PC-3 (cell line): Measurements from ENCODE around the gene ABL2. TPM values are rescaled to one million over a fixed set of nuclear protein-coding genes. Genes with fewer than 3 reads are reported as not detected.

ENCODE experiments used
- ATAC-seq: fragments of 200-7000 bp; cut with Tn5 transposase; 2 replicates; pipeline ENCODE4 v1.9.1; 2020; ENCODE audit warnings: mild to moderate bottlenecking, moderate library complexity
- BruUV-seq: library from RNA; stranded (reverse); fragments of 400-500 nt; replicated peaks from 2 replicates; lab custom pipeline; 2021; lab: Mats Ljungman, UMichigan
- CTCF ChIA-PET: fragments of 300-600 bp; sonication (Branson Sonifier 250); formaldehyde crosslinking; loops from one replicate; lab custom pipeline; 2022; ENCODE audit warnings: antibody characterized with exemption; lab: Charles Lee
- POLR2A ChIA-PET: fragments of 300-600 bp; sonication (Branson Sonifier 250); formaldehyde crosslinking; loops from one replicate; lab custom pipeline; 2022; ENCODE audit warnings: antibody characterized with exemption; ENCODE audit not compliant: unreplicated experiment; lab: Charles Lee
- DNase-seq: peaks from one replicate; pipeline ENCODE4 v3.0.0-alpha.2; 2015
- H2AFZ ChIP-seq: fragments of 300-600 bp; sonication (generic); 2 replicates; pipeline ENCODE4 v1.6.0; 2016; ENCODE audit warnings: antibody characterized with exemption, low read length
- H3F3A ChIP-seq: fragments of 300-600 bp; sonication (generic); one replicate; pipeline ENCODE4 v1.6.0; 2017; ENCODE audit warnings: antibody characterized with exemption, low read length, control low read depth, mild to moderate bottlenecking; ENCODE audit not compliant: unreplicated experiment
- H3K27ac ChIP-seq: fragments of 300-600 bp; sonication (generic); 2 replicates; pipeline ENCODE4 v1.5.1; 2016; ENCODE audit warnings: mild to moderate bottlenecking, low read length
- H3K27me3 ChIP-seq: fragments of 300-600 bp; sonication (generic); 2 replicates; pipeline ENCODE4 v1.6.1; 2016; ENCODE audit warnings: low read length, mixed read lengths
- H3K36me3 ChIP-seq: fragments of 300-600 bp; sonication (generic); 2 replicates; pipeline ENCODE4 v1.6.1; 2016; ENCODE audit warnings: low read depth, mixed run types, low read length, mixed read lengths
- H3K4me1 ChIP-seq: fragments of 300-600 bp; sonication (generic); 2 replicates; pipeline ENCODE4 v1.5.1; 2016; ENCODE audit warnings: low read length; ENCODE audit not compliant: insufficient read depth
- H3K4me2 ChIP-seq: fragments of 300-600 bp; sonication (generic); 2 replicates; pipeline ENCODE4 v1.6.0; 2016; ENCODE audit warnings: low read length
- H3K4me3 ChIP-seq: fragments of 300-600 bp; sonication (generic); 2 replicates; pipeline ENCODE4 v1.5.1; 2016; ENCODE audit warnings: mild to moderate bottlenecking, low read length, mixed read lengths
- H3K79me2 ChIP-seq: fragments of 300-600 bp; sonication (generic); 2 replicates; pipeline ENCODE4 v1.6.1; 2017; ENCODE audit warnings: low read length, mixed read lengths
- H3K9ac ChIP-seq: fragments of 300-600 bp; sonication (generic); 2 replicates; pipeline ENCODE4 v1.6.0; 2016; ENCODE audit warnings: mild to moderate bottlenecking, low read length
- H3K9me2 ChIP-seq: fragments of 300-600 bp; sonication (generic); replicated peaks from 2 replicates; pipeline ENCODE4 v1.6.1; 2016; ENCODE audit warnings: mixed run types, low read length, mixed read lengths
- H3K9me3 ChIP-seq: fragments of 300-600 bp; sonication (generic); 2 replicates; pipeline ENCODE4 v1.6.1; 2016; ENCODE audit warnings: low read length, mixed read lengths
- H4K20me1 ChIP-seq: fragments of 300-600 bp; sonication (generic); 2 replicates; pipeline ENCODE4 v1.6.1; 2016; ENCODE audit warnings: low read length, mixed read lengths
- EZH2 ChIP-seq: fragments of 300-600 bp; sonication (generic); IDR thresholded peaks from one replicate; pipeline ENCODE4 v1.6.1; 2017; ENCODE audit warnings: antibody characterized with exemption, mild to moderate bottlenecking, low read length; ENCODE audit not compliant: unreplicated experiment
- EZH2phosphoT487 ChIP-seq: fragments of 300-600 bp; sonication (generic); IDR thresholded peaks from 2 replicates; pipeline ENCODE4 v1.6.1; 2018; ENCODE audit warnings: mild to moderate bottlenecking, antibody characterized with exemption, low read length, borderline replicate concordance
- intact Hi-C: fragments of 100-400 bp; cut with micrococcal nuclease; formaldehyde crosslinking; loops from 2 replicates; pipeline ENCODE4 v1.9.0; 2023
- total RNA-seq: library from RNA; depleted of rRNA; stranded (reverse); fragments of >200 nt; gene quantifications from 2 replicates; pipeline ENCODE4 v1.2.3, GENCODE V29; 2014
- TF ChIP-seq, protein P1 (sequence below): fragments of 300-600 bp; sonication (generic); conservative IDR thresholded peaks from 2 replicates; pipeline ENCODE4 v1.5.1; 2017; ENCODE audit warnings: antibody characterized with exemption, low read depth, mild to moderate bottlenecking, low read length

ABL2 gene
- total RNA-seq, 1 experiment from 2014 or later = 15.9 TPM

DNA sequence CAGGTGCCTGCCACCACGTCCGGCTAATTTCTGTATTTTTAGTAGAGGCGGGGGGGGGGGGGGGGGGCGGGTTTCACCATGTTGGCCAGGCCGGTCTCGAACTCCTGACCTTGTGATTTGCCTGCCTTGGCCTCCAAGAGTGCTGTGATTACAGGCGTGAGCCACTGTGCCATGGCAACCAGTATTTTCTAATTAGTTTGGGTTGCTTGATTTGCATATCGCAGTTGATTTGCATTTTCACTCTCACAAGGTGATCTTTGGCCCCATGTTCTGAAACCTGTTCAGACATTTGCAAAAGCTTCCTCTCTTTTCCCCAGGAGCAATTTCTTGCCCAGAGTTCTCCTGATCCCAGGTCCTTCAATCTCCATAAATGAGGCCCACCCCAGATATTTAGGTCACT, 145.9 kb downstream of the ABL2 start:
- no peaks in the 10 kb centered on the region for H3F3A ChIP-seq
- H3K9me3 ChIP-seq = no peaks in the 10 kb centered on the region
- H3K4me3 ChIP-seq = peak overlapping the region; percentile 84; the same call in 1 of the 2 replicates
- ChIA-PET CTCF (no interaction called here), POLR2A (no interaction called here)
- intact Hi-C loops = loop anchor here (5.0 kb wide), 1 partner anchor 284 kb away; the partner anchor contains the start of gene AXDND1
- H2AFZ ChIP-seq = no peak overlapping the region
- H3K79me2 ChIP-seq = peaks cover 46% of the 10 kb centered on the region
- H3K9ac ChIP-seq = no peak overlapping the region
- H3K27ac ChIP-seq = no peak overlapping the region
- no peaks in the 10 kb centered on the region for H3K9me2 ChIP-seq
- no peak for TF ChIP-seq EZH2phosphoT487
- no peak for TF ChIP-seq EZH2
- TF ChIP-seq, protein P1, sequence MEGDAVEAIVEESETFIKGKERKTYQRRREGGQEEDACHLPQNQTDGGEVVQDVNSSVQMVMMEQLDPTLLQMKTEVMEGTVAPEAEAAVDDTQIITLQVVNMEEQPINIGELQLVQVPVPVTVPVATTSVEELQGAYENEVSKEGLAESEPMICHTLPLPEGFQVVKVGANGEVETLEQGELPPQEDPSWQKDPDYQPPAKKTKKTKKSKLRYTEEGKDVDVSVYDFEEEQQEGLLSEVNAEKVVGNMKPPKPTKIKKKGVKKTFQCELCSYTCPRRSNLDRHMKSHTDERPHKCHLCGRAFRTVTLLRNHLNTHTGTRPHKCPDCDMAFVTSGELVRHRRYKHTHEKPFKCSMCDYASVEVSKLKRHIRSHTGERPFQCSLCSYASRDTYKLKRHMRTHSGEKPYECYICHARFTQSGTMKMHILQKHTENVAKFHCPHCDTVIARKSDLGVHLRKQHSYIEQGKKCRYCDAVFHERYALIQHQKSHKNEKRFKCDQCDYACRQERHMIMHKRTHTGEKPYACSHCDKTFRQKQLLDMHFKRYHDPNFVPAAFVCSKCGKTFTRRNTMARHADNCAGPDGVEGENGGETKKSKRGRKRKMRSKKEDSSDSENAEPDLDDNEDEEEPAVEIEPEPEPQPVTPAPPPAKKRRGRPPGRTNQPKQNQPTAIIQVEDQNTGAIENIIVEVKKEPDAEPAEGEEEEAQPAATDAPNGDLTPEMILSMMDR = no peak
- no peak for ATAC-seq
- H3K4me2 ChIP-seq = peak overlapping the region; percentile 95
- H3K36me3 ChIP-seq = no peaks in the 10 kb centered on the region
- H3K27me3 ChIP-seq = no peaks in the 10 kb centered on the region
- no peaks in the 10 kb centered on the region for H4K20me1 ChIP-seq
- peaks cover 10% of the 10 kb centered on the region for H3K4me1 ChIP-seq
- no peak for DNase-seq
- no TSS peak for BruUV-seq

DNA sequence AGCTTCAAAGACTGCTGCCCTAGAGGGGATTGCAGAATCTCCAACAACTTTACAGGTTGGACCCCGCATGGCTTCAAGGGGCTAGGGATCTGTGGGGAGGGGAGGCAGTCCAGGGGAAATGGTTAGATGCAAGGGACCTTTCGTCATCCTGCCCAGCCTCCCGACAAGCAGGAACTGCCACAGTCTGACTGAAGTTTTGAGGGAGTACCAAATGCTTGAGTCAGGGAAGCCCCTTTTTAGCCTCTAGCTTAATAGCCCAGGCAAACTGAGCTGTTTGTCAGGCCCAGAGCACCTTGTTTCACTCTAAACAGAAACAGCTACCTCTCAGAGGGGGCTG, 146.5 kb downstream of the ABL2 start:
- H3K79me2 ChIP-seq = peaks cover 46% of the 10 kb centered on the region
- no peaks in the 10 kb centered on the region for H3F3A ChIP-seq
- no peaks in the 10 kb centered on the region for H3K27me3 ChIP-seq
- peak overlapping the region; percentile 95 for H3K4me2 ChIP-seq
- peak; percentile 31 for DNase-seq
- no peak for ATAC-seq
- no peaks in the 10 kb centered on the region for H3K9me3 ChIP-seq
- H3K4me3 ChIP-seq = peak overlapping the region; percentile 84
- H3K9ac ChIP-seq = peak overlapping the region; percentile 88
- peak overlapping the region; percentile 54 for H2AFZ ChIP-seq
- POLR2A ChIA-PET = interaction anchor here (0.6 kb wide), 1 partner anchor 115 kb away, joined by 5 read pairs; no protein-coding TSS in a partner anchor
- H3K36me3 ChIP-seq = no peaks in the 10 kb centered on the region
- H3K9me2 ChIP-seq = no peaks in the 10 kb centered on the region
- TF ChIP-seq EZH2 (no peak), EZH2phosphoT487 (no peak)
- TF ChIP-seq, protein P1 = no peak
- peaks cover 13% of the 10 kb centered on the region for H3K4me1 ChIP-seq
- CTCF ChIA-PET = interaction anchor here (0.6 kb wide), 1 partner anchor 550 kb away, joined by 3 read pairs; no protein-coding TSS in a partner anchor
- intact Hi-C loops = loop anchor here (5.0 kb wide), 1 partner anchor 284 kb away; the partner anchor contains the start of gene AXDND1
- TSS peak; percentile 39 for BruUV-seq
- peak overlapping the region; percentile 41; the same call in 1 of the 2 replicates for H3K27ac ChIP-seq
- no peaks in the 10 kb centered on the region for H4K20me1 ChIP-seq

DNA sequence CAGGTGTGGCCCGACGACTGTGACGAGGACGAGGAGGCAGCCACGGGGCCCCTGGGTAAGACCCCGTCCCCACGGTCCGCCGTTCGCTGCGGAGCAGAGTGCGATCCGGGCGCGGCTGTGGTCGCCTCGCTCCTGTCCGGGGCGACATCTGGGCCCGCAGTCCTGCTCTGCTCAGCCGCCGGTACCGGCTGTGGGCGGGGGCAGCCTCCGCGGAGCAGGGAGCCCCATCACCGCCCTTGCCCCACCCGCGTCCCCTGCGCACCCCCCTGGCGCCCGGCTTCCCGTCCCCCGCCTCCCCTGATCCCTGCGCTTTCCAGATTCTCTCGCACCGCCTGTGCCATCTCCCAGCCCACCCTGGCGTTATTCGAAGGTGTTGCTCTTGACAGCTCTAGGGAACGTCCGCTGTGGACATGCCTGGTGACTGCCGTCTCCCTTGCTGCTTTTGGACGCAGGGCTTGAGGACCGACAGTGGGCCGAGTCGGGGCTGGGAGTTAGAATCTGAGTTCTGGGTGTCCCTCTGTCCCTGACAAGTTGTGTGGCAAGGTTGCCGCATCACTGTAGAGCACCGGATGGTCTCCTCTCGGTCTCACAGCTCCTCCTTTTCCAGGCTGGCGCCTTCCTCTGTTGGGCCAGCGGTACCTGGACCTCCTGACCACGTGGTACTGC, 147.0 kb downstream of the ABL2 start:
- Histone ChIP-seq H3K27ac (peak overlapping the region; percentile 41), H3K36me3 (no peaks in the 10 kb centered on the region), H3K9ac (peak overlapping the region; percentile 88), H3F3A (no peaks in the 10 kb centered on the region), H2AFZ (peak overlapping the region; percentile 54), H3K4me3 (peak overlapping the region; percentile 84), H3K4me2 (peak overlapping the region; percentile 95), H3K9me3 (no peaks in the 10 kb centered on the region), H3K27me3 (no peaks in the 10 kb centered on the region), H4K20me1 (no peaks in the 10 kb centered on the region), H3K9me2 (no peaks in the 10 kb centered on the region), H3K4me1 (peaks cover 18% of the 10 kb centered on the region), H3K79me2 (peaks cover 46% of the 10 kb centered on the region)
- POLR2A ChIA-PET = interaction anchor here (0.6 kb wide), 1 partner anchor 116 kb away, joined by 5 read pairs; no protein-coding TSS in a partner anchor
- TF ChIP-seq, protein P1 = no peak
- no peak for TF ChIP-seq EZH2
- no peak for TF ChIP-seq EZH2phosphoT487
- ATAC-seq = peak; percentile 29
- CTCF ChIA-PET = interaction anchor here (0.6 kb wide), 1 partner anchor 550 kb away, joined by 3 read pairs; no protein-coding TSS in a partner anchor
- intact Hi-C loops = loop anchor here (5.0 kb wide), 1 partner anchor 285 kb away; the partner anchor contains the start of gene AXDND1
- no TSS peak for BruUV-seq
- DNase-seq = peak; percentile 7
